Neural progenitor cell (in vitro differentiated cells): ENCODE measurements around the gene PLXDC2. TPM values are rescaled to one million over a fixed set of nuclear protein-coding genes. Genes with fewer than 3 reads are reported as not detected.

Experiments used
- DNase-seq: peaks from one replicate; pipeline ENCODE4 v3.0.0-alpha.2; 2016; ENCODE audit warnings: low spot score
- H2AFZ ChIP-seq: fragments of 200-600 bp; sonication (generic); replicated peaks from 2 replicates; pipeline ENCODE4 v1.6.1; 2016; ENCODE audit warnings: antibody characterized with exemption
- H3F3A ChIP-seq: fragments of 200-600 bp; sonication (generic); 2 replicates; pipeline ENCODE4 v1.6.1; 2016; ENCODE audit warnings: antibody characterized with exemption, low read depth
- H3K27ac ChIP-seq: fragments of 200-600 bp; sonication (generic); 2 replicates; pipeline ENCODE4 v1.5.1; 2016; ENCODE audit warnings: mild to moderate bottlenecking
- H3K27me3 ChIP-seq: fragments of 200-600 bp; sonication (generic); 2 replicates; pipeline ENCODE4 v1.6.1; 2016; ENCODE audit warnings: mild to moderate bottlenecking, moderate library complexity
- H3K36me3 ChIP-seq: fragments of 200-600 bp; sonication (generic); 2 replicates; pipeline ENCODE4 v1.5.1; 2016
- H3K4me1 ChIP-seq: fragments of 200-600 bp; sonication (generic); 2 replicates; pipeline ENCODE4 v1.6.1; 2016; ENCODE audit warnings: mixed run types
- H3K4me2 ChIP-seq: fragments of 200-600 bp; sonication (generic); 2 replicates; pipeline ENCODE4 v1.6.1; 2016
- H3K4me3 ChIP-seq: fragments of 200-600 bp; sonication (generic); 2 replicates; pipeline ENCODE4 v1.5.1; 2016
- H3K79me2 ChIP-seq: fragments of 200-600 bp; sonication (generic); 2 replicates; pipeline ENCODE4 v1.6.1; 2016; ENCODE audit warnings: low read depth
- H3K9ac ChIP-seq: fragments of 200-600 bp; sonication (generic); 2 replicates; pipeline ENCODE4 v1.6.1; 2016
- H3K9me3 ChIP-seq: fragments of 200-600 bp; sonication (generic); 2 replicates; pipeline ENCODE4 v1.5.1; 2016; ENCODE audit warnings: low read depth
- H4K20me1 ChIP-seq: fragments of 200-600 bp; sonication (generic); 2 replicates; pipeline ENCODE4 v1.6.1; 2016; ENCODE audit warnings: low read depth
- H3K27ac Mint-ChIP-seq: 3 replicates; pipeline ENCODE4 v1.8.0; 2021; ENCODE audit warnings: mixed read lengths
- H3K27me3 Mint-ChIP-seq: 2 replicates; pipeline ENCODE4 v1.8.0; 2022; ENCODE audit warnings: low read depth, mild to moderate bottlenecking, inconsistent platforms, moderate library complexity, mixed read lengths; ENCODE audit not compliant: insufficient read depth
- H3K36me3 Mint-ChIP-seq: 3 replicates; pipeline ENCODE4 v1.8.0; 2021; ENCODE audit warnings: mixed read lengths
- H3K4me1 Mint-ChIP-seq: 3 replicates; pipeline ENCODE4 v1.8.0; 2021; ENCODE audit warnings: mixed read lengths
- H3K4me3 Mint-ChIP-seq: 3 replicates; pipeline ENCODE4 v1.8.0; 2021; ENCODE audit warnings: mild to moderate bottlenecking, moderate library complexity, mixed read lengths
- H3K9me3 Mint-ChIP-seq: 3 replicates; pipeline ENCODE4 v1.8.0; 2020; ENCODE audit warnings: mixed read lengths
- CTCF ChIP-seq: fragments of 200-600 bp; sonication (generic); IDR thresholded peaks from 2 replicates; pipeline ENCODE4 v1.5.1; 2017; ENCODE audit warnings: antibody characterized with exemption, mild to moderate bottlenecking
- EZH2 ChIP-seq: fragments of 200-600 bp; sonication (generic); IDR thresholded peaks from 2 replicates; pipeline ENCODE4 v1.6.1; 2017; ENCODE audit warnings: antibody characterized with exemption, mild to moderate bottlenecking, moderate library complexity
- EZH2phosphoT487 ChIP-seq: fragments of 200-600 bp; sonication (generic); IDR thresholded peaks from 2 replicates; pipeline ENCODE4 v1.6.1; 2017; ENCODE audit warnings: antibody characterized with exemption
- total RNA-seq: library from RNA; depleted of rRNA; stranded (reverse); fragments of >200 nt; gene quantifications from 2 replicates; pipeline ENCODE4 v1.2.3, GENCODE V29; 2015; ENCODE audit warnings: low replicate concordance

Gene PLXDC2
- total RNA-seq, 1 donor from 2014 or later: 44.2 TPM

GRCh38 chr10:20289070-20289828 is 473.0 kb downstream of the PLXDC2 start:
- Histone ChIP-seq H3K4me2 (no peak overlapping the region), H3K4me3 (no peak overlapping the region), H3K9ac (no peak overlapping the region), H3K36me3 (no peaks in the 10 kb centered on the region), H2AFZ (no peak overlapping the region), H3K9me3 (no peaks in the 10 kb centered on the region), H3K27me3 (no peaks in the 10 kb centered on the region), H4K20me1 (no peaks in the 10 kb centered on the region), H3K79me2 (no peaks in the 10 kb centered on the region), H3F3A (no peaks in the 10 kb centered on the region), H3K4me1 (no peaks in the 10 kb centered on the region), H3K27ac (no peak overlapping the region)
- Mint-ChIP-seq H3K4me3 (no peak overlapping the region), H3K36me3 (peaks cover 2% of the 10 kb centered on the region), H3K27ac (no peak overlapping the region), H3K4me1 (peaks cover 2% of the 10 kb centered on the region), H3K9me3 (peaks cover 16% of the 10 kb centered on the region), H3K27me3 (no peaks in the 10 kb centered on the region)
- TF ChIP-seq CTCF (no peak), EZH2phosphoT487 (no peak), EZH2 (no peak)
- DNase-seq: no peak

GRCh38 chr10:20298417-20298816 is 482.2 kb downstream of the PLXDC2 start:
- Histone ChIP-seq H3K4me2 (no peak overlapping the region), H3K9ac (no peak overlapping the region), H2AFZ (no peak overlapping the region), H3F3A (no peaks in the 10 kb centered on the region), H3K79me2 (no peaks in the 10 kb centered on the region), H3K27ac (no peak overlapping the region), H3K9me3 (no peaks in the 10 kb centered on the region), H4K20me1 (no peaks in the 10 kb centered on the region), H3K4me3 (no peak overlapping the region), H3K4me1 (no peaks in the 10 kb centered on the region), H3K36me3 (no peaks in the 10 kb centered on the region), H3K27me3 (no peaks in the 10 kb centered on the region)
- DNase-seq: no peak
- no peaks in the 10 kb centered on the region for H3K4me1 Mint-ChIP-seq
- no peak overlapping the region for H3K27ac Mint-ChIP-seq
- peaks cover 4% of the 10 kb centered on the region for H3K27me3 Mint-ChIP-seq
- peaks cover 7% of the 10 kb centered on the region for H3K36me3 Mint-ChIP-seq
- TF ChIP-seq EZH2: no peak
- TF ChIP-seq EZH2phosphoT487: no peak
- TF ChIP-seq CTCF: no peak
- no peak overlapping the region for H3K4me3 Mint-ChIP-seq
- peaks cover 40% of the 10 kb centered on the region for H3K9me3 Mint-ChIP-seq

GRCh38 chr10:20299034-20299736 is 483.0 kb downstream of the PLXDC2 start:
- H2AFZ ChIP-seq: no peak overlapping the region
- H3K27me3 ChIP-seq: no peaks in the 10 kb centered on the region
- H4K20me1 ChIP-seq: no peaks in the 10 kb centered on the region
- no peaks in the 10 kb centered on the region for H3K4me1 Mint-ChIP-seq
- peaks cover 35% of the 10 kb centered on the region for H3K9me3 Mint-ChIP-seq
- no peak overlapping the region for H3K4me3 Mint-ChIP-seq
- peaks cover 4% of the 10 kb centered on the region for H3K27me3 Mint-ChIP-seq
- no peaks in the 10 kb centered on the region for H3F3A ChIP-seq
- H3K4me3 ChIP-seq: no peak overlapping the region
- no peaks in the 10 kb centered on the region for H3K9me3 ChIP-seq
- no peak overlapping the region for H3K27ac Mint-ChIP-seq
- peaks cover 7% of the 10 kb centered on the region for H3K36me3 Mint-ChIP-seq
- H3K36me3 ChIP-seq: no peaks in the 10 kb centered on the region
- no peak overlapping the region for H3K9ac ChIP-seq
- DNase-seq: no peak
- no peak for TF ChIP-seq CTCF
- H3K4me2 ChIP-seq: no peak overlapping the region
- no peaks in the 10 kb centered on the region for H3K4me1 ChIP-seq
- no peak overlapping the region for H3K27ac ChIP-seq
- H3K79me2 ChIP-seq: no peaks in the 10 kb centered on the region
